ENCODE results near the gene IL18.
"Not testable (repeated sequence)": the region's sequence is repeated elsewhere in the genome, so short reads cannot be mapped to it uniquely, and the experiment has no call there.

IL18 gene

GRCh38 chr11:112165049-112165448, 1.2 kb upstream of the IL18 start:
- TF ChIP-seq CTCF (IDR thresholded peaks at IDR 0.05; ENCODE audit: low read depth, low read length) = no peak
- Histone ChIP-seq H3K36me3 (no peaks in the 10 kb centered on the region), H3K9me3 (no peaks in the 10 kb centered on the region), H3K4me3 (ENCODE audit: low read depth, low read length) (no peak overlapping the region), H3K27me3 (no peaks in the 10 kb centered on the region), H3K4me1 (no peaks in the 10 kb centered on the region)
- no peak for DNase-seq

DNA sequence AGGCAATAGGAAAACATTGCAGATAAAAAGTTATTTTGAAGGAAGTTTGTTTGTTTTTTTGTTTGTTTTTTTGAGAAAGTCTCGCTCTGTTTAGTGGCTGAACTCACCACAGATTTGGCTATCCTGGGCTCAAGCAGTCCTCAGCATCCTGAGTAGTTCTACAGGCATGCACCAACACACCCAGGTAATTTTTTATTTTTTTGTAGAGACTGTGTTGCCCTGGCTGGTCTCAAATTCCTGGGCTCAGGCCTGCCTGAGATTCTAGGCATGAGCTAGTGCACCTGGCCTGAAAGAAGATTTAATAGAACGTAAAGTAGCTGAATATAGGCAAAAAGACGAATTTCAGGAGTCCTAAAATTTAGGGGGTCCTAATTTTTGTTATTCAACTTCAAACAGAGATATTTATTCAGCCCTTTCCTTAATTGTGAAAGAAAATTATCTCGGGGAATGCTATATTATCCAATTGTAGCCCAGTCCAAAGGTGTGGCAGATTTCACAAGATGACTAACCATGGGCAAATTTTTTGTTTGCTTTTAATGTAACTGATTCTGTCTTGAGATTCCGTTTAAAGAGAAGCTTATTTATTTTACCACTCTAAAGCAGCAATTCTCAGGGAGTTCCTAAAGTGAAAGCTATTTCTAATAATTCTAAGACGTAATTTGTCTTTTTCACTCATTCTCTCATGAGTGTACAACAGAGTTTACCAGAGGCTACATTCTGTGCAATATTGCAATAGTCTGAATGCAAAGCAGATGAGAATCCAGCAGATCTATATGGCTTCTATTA, 940 bp downstream of the IL18 start:
- no peak for TF ChIP-seq CTCF (IDR thresholded peaks at IDR 0.05; ENCODE audit: low read depth, low read length)
- no peak for DNase-seq
- H3K36me3 ChIP-seq = no peaks in the 10 kb centered on the region
- H3K27me3 ChIP-seq = no peaks in the 10 kb centered on the region
- H3K9me3 ChIP-seq = no peaks in the 10 kb centered on the region
- no peaks in the 10 kb centered on the region for H3K4me1 ChIP-seq
- no peak overlapping the region for H3K4me3 ChIP-seq (ENCODE audit: low read depth, low read length)

- H3K27me3 ChIP-seq; H3K4me3 ChIP-seq (ENCODE audit: low read depth, low read length); DNase-seq; H3K9me3 ChIP-seq; H3K4me1 ChIP-seq; H3K36me3 ChIP-seq: not testable (repeated sequence)
Measured at GRCh38 chr11:112162200-112162599, 1.7 kb downstream of the IL18 start.

DNA sequence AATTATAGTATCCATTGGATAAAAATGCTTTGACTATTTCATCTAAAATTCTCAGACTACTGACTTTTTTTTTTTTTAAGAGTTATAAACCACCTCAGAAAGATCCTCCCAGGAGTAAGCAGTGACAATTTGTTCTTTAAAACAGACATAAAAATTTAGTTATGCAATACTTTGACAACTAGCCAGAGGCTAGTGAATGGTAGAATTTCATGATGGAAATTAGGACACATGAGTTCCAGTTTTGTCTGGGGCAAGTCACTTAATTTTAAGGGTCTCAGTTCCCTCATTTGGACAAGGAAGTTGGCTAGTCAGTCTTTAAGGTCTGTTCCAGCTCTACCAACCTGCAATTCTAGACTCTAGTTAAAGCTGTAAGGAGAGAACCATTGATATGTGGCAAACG, 2.9 kb downstream of the IL18 start:
- H3K4me1 ChIP-seq = no peaks in the 10 kb centered on the region
- DNase-seq = no peak
- no peaks in the 10 kb centered on the region for H3K36me3 ChIP-seq
- H3K9me3 ChIP-seq = no peaks in the 10 kb centered on the region
- no peak overlapping the region for H3K4me3 ChIP-seq (ENCODE audit: low read depth, low read length)
- no peaks in the 10 kb centered on the region for H3K27me3 ChIP-seq
- no peak for TF ChIP-seq CTCF (IDR thresholded peaks at IDR 0.05; ENCODE audit: low read depth, low read length)

DNA sequence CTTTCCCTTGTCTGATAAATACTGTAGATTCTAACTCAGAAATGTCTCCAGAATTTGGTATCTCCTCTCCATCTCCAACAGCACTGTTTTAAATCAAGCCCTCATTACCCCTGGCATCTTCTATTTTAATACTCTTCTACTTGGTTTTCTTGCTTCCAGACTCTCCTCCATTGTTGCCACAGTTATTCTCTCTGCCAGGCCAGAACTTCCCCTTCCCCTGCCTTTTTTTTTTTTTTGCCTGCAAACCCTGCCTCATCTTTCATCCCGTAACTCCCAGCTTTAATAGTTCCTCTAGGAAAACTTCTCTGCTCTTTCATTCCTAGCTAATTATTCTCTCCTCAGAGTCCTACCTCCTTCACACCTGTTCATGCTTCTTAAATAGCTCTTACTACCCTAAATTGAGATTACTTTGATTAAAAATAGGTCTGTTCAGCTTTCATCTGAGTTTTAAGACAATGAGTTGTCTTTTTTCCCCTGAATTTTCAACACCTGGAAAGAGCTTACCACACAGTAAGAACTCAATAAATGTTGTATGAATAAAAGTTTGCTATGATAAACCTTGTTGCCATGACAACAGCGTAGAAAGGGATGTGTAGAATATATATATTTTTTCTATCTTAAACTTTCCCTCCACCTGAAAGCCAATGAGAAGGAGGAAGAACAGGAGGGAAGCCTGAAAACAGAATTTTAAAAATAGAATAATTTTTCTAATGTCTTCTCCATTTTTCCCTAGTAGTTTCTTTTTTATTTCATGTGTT, 3.6 kb downstream of the IL18 start:
- no peaks in the 10 kb centered on the region for H3K4me1 ChIP-seq
- no peaks in the 10 kb centered on the region for H3K27me3 ChIP-seq
- H3K9me3 ChIP-seq = no peaks in the 10 kb centered on the region
- H3K36me3 ChIP-seq = no peaks in the 10 kb centered on the region
- H3K4me3 ChIP-seq (ENCODE audit: low read depth, low read length) = no peak overlapping the region
- TF ChIP-seq CTCF (IDR thresholded peaks at IDR 0.05; ENCODE audit: low read depth, low read length) = no peak
- DNase-seq = no peak

DNA sequence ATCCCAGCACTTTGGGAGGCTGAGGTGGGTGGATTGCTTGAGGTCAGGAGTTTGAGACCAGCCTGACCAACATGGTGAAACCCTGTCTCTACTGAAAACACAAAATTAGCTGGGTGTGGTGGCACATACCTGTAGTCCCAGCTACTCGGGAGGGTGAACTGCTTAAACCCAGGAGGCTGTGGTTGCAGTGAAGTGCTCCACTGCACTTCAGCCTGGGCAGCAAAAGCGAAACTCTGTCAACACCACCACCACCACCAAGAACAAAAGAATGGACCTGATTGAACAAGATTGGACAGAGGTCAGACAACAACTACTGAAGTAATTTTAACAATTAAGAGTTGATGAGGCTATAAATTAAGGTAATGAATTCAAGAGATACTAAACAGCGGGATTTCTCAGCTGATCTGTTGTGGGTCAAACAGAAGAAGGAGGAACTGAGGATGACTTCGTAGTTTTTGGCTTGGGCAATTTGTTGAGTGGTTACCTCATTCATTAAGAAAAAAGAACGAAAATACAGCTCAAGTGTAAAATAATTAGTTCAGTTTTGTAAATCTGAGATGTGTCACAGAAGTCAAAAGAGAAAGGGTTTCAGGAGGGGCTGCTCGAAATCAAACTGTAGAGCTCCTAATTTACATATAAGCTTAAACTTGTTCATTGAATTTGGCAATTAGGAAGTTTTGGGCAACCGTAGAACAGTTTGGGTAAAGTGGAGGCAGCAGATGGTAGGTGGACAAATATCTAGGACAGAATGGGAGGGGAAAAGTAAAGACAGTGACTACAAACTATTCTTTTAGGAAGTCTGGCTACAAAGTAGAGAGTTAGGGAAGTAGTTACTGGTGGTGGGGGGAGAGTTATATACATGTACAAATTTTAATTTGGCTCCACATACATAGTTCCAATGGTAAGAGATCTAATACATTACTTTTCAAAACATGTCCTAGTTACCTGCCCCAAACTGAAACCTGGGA, 4.5 kb downstream of the IL18 start:
- Histone ChIP-seq H3K36me3 (no peaks in the 10 kb centered on the region), H3K4me1 (no peaks in the 10 kb centered on the region), H3K9me3 (no peaks in the 10 kb centered on the region), H3K4me3 (ENCODE audit: low read depth, low read length) (no peak overlapping the region), H3K27me3 (no peaks in the 10 kb centered on the region)
- no peak for DNase-seq
- no peak for TF ChIP-seq CTCF (IDR thresholded peaks at IDR 0.05; ENCODE audit: low read depth, low read length)

All from BE2C (cell line).